Fibroblast of peridontal ligament (primary cell): ENCODE results near the gene DRICH1.
"Not testable (repeated sequence)": the region's sequence is repeated elsewhere in the genome, so short reads cannot be mapped to it uniquely, and the experiment has no call there.

Experiments
- DNase-seq: peaks from one replicate; pipeline ENCODE4 v3.0.0-alpha.2; 2010; ENCODE audit errors: extremely low read depth

The DRICH1 gene

GRCh38 chr22:23598805-23599518 is 33.2 kb downstream of the DRICH1 start:
- no peak for DNase-seq

- not testable (repeated sequence) for DNase-seq
Observed at GRCh38 chr22:23597576-23598268, 34.4 kb downstream of the DRICH1 start.

GRCh38 chr22:23595904-23596303 is 36.2 kb downstream of the DRICH1 start:
- not testable (repeated sequence) for DNase-seq

- DNase-seq = no peak
Observed at GRCh38 chr22:23591846-23592245, 40.3 kb downstream of the DRICH1 start.

DNA sequence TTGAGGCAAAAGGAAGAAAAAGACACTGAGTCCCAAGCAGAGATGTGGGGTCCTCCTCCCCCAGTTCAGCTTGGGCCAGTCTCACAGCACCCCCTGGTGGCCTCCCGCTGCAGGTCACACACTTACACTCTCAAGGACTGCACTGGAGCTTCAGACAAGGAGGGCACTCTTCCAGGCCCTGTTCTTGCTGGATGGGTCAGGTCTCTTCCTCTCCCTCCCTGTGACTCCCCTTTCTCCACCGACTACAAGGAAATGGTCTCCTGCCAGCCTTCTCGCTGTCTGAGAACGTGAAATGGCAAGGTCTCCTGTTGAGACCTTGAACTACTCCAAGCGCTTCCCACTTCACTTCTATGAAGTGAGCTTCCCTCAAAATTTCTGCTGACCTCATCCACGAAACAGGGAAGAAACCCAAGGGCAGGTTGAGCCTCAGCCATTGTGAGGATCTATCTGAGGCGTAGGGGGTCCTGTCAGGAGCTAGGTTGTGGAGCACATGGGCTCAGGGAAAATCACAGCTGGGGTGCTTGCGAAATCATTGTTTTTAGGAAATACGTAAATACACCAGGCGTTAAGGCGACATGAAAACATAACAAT is 40.8 kb downstream of the DRICH1 start:
- peak; percentile 41 for DNase-seq

DNA sequence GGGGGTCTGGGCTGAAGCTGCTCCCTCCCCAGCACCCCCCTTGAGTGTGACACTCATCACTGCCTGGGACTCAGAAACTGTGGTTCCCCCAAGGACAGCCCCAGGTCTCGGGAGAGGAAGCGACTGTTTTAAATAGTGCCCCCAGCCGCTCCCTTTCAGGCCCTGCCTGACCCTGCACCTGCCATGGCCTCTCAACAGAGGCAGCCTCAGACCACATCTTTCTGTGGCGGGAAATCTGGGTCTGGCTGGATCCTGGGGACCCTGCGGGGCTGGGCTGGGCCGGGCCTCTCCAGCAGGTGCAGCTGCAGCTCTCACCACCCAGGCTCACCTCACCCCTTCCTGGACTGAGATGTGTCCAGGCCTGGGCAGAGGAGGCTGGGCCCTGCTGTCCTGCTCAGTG is 48.3 kb downstream of the DRICH1 start:
- no peak for DNase-seq

DNA sequence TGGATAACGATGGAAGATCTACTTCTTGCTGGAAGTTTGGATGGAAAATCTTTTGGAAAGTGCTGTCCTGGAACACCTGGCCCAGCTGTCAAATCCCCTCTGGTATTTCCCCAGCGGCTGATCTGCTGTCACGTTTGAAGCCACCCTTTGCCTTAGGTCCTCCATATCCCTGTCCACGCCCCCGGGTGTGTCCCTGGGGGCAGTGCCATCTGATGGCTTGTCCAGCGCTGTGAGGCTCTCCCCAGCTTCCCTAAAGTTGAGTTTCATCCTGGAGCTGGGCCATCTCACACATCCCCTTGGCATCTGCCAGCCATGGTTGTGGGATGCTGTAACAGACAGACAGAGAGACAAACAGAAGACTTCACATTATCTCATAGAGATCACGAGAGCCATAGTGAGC is 49.0 kb downstream of the DRICH1 start:
- no peak for DNase-seq

DNA sequence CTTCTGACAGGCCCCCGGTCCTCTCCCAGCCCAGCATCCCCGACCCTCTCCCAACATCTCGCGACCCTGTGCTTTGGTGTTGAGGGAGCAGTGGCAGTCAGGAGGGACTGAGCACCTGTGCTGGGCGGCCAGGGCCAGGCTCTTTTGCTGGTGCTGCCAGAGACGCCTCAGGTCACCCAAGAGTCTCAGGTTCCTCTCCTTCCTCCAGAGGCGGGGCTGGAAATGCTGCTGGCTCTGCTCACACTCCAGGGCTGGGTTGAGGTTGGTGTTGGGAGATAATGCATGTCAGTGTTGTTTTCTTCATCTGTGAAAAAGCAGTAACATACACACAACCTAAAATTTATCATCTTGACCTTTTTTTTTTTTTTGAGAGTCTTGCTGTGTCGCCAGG is 50.9 kb downstream of the DRICH1 start:
- no peak for DNase-seq

DNA sequence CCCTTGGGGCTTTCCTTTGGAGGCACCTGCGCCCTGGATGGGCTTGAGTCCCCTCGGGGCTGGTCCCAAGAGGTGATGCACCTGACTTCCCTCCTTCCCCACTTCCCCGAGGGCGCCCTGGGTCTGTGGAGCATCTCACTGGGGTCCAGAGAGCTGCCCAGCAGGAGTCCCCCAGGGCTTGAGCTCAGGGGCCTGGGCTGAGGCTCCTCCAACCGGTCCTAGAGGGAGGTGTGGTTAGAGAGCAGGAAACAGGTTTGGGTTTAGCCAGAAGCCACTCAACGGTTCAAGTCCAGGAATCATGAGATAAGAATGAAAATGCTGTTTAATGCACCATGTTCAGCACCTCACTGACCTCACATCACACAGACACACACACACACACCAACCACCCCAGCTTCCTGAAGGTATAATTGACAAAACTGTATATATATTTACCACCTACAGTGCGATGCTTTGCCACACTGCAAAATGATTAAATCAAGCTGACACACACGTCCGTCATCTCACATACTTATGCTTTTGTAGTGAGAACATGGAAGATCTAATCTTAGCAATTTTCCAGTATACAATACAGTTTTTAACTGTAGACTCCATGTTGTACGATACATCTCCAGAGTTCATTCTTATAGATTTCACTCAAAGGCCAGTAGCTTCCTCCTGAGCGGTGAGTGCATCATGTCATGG is 51.4 kb downstream of the DRICH1 start:
- no peak for DNase-seq

- no peak for DNase-seq
Observed at GRCh38 chr22:23579870-23580575, 52.1 kb downstream of the DRICH1 start, which contains the start of gene IGLL1. Gene IGLL1, minus strand, starts transcription at chr22:23580290. Its CDS starts 100 bp downstream, at chr22:23580190.

DNA sequence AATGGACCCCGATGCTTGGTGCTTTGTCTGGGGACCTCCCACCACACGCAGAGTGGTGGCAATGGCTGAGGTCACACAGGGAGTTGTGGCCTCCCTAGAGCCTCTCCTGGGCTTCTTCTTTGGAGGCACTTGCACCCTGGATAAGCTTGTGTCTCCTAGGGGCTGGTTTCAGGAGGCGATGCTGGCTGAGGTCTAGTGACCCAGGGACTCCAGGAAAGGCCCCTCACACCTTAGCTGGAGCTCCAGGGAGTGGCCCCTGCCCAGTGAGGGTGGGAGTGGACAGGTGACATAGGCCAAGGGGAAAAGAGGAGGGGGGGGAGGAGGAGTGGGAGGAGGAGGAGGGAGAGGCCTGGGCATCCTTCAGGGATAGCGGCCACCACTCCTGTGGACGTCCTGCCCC is 52.8 kb downstream of the DRICH1 start:
- no peak for DNase-seq

GRCh38 chr22:23578306-23578705 is 53.8 kb downstream of the DRICH1 start:
- DNase-seq = no peak

- DNase-seq = no peak
Observed at GRCh38 chr22:23576681-23577080, 55.4 kb downstream of the DRICH1 start.

- DNase-seq = no peak
Observed at GRCh38 chr22:23575601-23576000, 56.5 kb downstream of the DRICH1 start.

DNA sequence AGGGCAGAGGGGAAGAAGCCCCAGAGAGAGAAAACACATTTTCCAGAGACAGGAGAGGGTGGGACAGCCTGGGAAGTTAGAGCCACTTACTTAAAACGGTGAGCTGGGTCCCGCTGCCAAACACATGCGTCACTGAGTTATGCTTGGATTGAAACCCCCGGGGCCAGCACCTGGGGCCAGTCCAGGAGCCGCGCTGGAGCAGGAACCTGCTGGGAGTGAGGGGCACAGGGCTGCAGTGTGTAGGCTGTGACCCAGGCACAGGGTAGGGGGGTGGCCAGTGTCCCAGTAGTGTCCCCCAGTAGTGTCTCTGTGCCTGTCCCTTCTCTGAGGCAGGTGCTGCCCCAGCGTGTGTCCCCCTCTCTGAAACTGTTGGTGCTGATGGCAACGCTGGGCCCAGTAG is 57.2 kb downstream of the DRICH1 start:
- DNase-seq = no peak

DNA sequence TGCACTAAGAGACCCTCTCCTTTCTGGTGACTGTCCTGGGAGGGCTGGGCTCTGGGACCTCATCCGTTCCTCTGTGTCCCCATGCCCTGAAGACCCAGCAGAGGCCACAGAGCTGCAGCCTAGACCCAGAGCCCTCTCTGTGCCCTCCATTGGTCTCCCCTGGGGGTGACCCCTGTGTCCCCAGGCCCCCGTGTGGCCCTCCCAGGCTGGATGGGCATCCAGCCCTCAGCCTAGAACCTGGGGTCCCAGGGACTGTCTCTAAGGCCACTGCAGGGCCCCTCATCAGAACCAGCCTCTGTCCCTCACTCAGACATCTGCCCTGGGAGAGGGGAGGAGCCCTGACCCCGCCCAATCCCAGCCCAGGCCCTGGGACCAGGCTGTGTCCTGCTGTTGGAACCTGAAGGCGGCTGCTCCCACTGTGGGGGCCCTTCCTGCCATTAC is 57.7 kb downstream of the DRICH1 start:
- no peak for DNase-seq

GRCh38 chr22:23573701-23574235 is 58.4 kb downstream of the DRICH1 start:
- DNase-seq = not testable (repeated sequence)

GRCh38 chr22:23573106-23573505 is 59.0 kb downstream of the DRICH1 start:
- not testable (repeated sequence) for DNase-seq

GRCh38 chr22:23571486-23571885 is 60.6 kb downstream of the DRICH1 start:
- DNase-seq = no peak

DNA sequence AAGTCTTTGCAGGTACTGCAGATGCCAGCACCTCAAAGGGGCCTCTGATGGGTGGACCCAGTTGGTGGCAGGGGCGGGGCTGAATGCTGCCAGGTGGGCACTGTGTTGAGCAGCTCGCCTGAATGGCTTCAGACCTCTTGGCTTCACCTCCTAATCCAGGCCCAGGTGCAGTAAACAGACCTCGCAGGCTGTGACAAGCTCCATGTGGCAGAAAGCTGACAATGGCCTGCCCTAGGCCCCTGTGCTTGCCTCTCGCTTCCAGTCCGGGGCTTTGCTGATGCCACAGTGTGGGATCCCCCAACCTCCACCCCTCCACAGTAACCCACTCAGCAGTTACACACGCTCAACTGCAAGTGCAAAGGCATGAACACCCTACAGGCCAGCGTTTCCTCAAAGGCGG is 61.4 kb downstream of the DRICH1 start:
- no peak for DNase-seq

GRCh38 chr22:23569716-23570115 is 62.4 kb downstream of the DRICH1 start:
- no peak for DNase-seq
